ENCODE data around the gene CCM2L. TPM values are rescaled to one million over a fixed set of nuclear protein-coding genes. Genes with fewer than 3 reads are reported as not detected.

The CCM2L gene
- total RNA-seq, 2 donors from 2014 or later: 5.2 to 7.8 TPM

DNA sequence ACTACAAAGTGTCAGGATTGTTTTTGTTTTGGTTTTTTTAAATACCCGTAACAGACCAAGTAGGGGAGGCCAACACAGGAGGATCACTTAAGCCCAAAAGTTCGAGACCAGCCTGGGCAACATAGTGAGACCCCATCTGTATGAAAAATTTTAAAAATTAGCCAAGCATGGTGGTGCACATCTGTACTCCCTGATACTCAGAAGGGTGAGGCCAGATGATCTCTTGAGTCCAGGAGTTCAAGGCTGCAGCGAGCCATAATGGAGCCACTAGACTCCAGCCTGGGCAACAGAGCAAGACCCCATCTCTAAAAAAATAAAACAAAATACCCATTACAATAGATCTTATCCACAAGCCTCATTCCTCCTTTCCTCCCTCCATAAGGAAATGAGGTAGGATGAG lies 70.5 kb downstream of the CCM2L start:
- Mint-ChIP-seq H3K4me3 (no peak overlapping the region), H3K27ac (no peak overlapping the region), H3K4me1 (no peaks in the 10 kb centered on the region), H3K9me3 (no peaks in the 10 kb centered on the region), H3K36me3 (ENCODE audit: low read depth) (no peaks in the 10 kb centered on the region), H3K27me3 (ENCODE audit: insufficient read depth) (peaks cover 6% of the 10 kb centered on the region)
- TF ChIP-seq, protein P1, sequence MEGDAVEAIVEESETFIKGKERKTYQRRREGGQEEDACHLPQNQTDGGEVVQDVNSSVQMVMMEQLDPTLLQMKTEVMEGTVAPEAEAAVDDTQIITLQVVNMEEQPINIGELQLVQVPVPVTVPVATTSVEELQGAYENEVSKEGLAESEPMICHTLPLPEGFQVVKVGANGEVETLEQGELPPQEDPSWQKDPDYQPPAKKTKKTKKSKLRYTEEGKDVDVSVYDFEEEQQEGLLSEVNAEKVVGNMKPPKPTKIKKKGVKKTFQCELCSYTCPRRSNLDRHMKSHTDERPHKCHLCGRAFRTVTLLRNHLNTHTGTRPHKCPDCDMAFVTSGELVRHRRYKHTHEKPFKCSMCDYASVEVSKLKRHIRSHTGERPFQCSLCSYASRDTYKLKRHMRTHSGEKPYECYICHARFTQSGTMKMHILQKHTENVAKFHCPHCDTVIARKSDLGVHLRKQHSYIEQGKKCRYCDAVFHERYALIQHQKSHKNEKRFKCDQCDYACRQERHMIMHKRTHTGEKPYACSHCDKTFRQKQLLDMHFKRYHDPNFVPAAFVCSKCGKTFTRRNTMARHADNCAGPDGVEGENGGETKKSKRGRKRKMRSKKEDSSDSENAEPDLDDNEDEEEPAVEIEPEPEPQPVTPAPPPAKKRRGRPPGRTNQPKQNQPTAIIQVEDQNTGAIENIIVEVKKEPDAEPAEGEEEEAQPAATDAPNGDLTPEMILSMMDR (conservative IDR thresholded peaks at IDR 0.05): no peak
- Histone ChIP-seq H3K27me3 (ENCODE audit: control insufficient read depth, insufficient read depth, low read length, poor library complexity, severe bottlenecking) (peaks cover 6% of the 10 kb centered on the region), H3K9ac (ENCODE audit: extremely low read depth, low read length, poor library complexity, severe bottlenecking) (no peak overlapping the region), H3K9me3 (ENCODE audit: control insufficient read depth, low read length) (no peaks in the 10 kb centered on the region), H3K4me1 (ENCODE audit: control insufficient read depth, insufficient read depth, low read length) (no peaks in the 10 kb centered on the region), H3K27ac (ENCODE audit: low read depth, low read length) (no peak overlapping the region), H3K4me3 (ENCODE audit: low read length) (no peak overlapping the region), H3K36me3 (ENCODE audit: control insufficient read depth, insufficient read depth, low read length) (no peaks in the 10 kb centered on the region)
- DNase-seq: no peak
- 50 to 55% methylated on average over 2 to 3 of the region's 3 CpGs for WGBS, 2 experiments (ENCODE audit: insufficient coverage in 1 of 2, insufficient read length in 1 of 2)

Other genes with a start within 250 kb of the CCM2L start
- under 1 TPM; 0.20 to 0.29 TPM for gene MYLK2, start 191.1 kb upstream of the CCM2L start, total RNA-seq
- gene FOXS1, start 164.8 kb upstream of the CCM2L start, total RNA-seq: not detected
- gene DUSP15, start 139.9 kb upstream of the CCM2L start, total RNA-seq: 1 to 10 TPM; 3.8 to 7.2 TPM
- under 1 TPM; 0.29 to 0.51 TPM for gene TTLL9, start 139.8 kb upstream of the CCM2L start, total RNA-seq
- gene PDRG1, start 58.4 kb upstream of the CCM2L start, total RNA-seq: 10 to 100 TPM; 20.4 to 24.4 TPM
- 1 to 10 TPM; 2.7 to 3.1 TPM for gene XKR7, start 42.3 kb upstream of the CCM2L start, total RNA-seq
- gene HCK, start 41.8 kb downstream of the CCM2L start, total RNA-seq: under 1 TPM; 0.24 to 0.40 TPM
- 10 to 100 TPM; 77.2 to 84.8 TPM for gene TM9SF4, start 99.3 kb downstream of the CCM2L start, total RNA-seq
- 10 to 100 TPM; 25.5 to 34.5 TPM for gene PLAGL2, start 197.3 kb downstream of the CCM2L start, total RNA-seq
- 10 to 100 TPM; 43.9 to 44.8 TPM for gene POFUT1, start 197.4 kb downstream of the CCM2L start, total RNA-seq